Esophagus mucosa (tissue), 1 donor: ENCODE measurements around the gene NTRK3. TPM values are rescaled to one million over a fixed set of nuclear protein-coding genes. Genes with fewer than 3 reads are reported as not detected.
A peak's percentile ranks its signal among the peaks of the same experiment; 100 is the strongest.

Experiments
- ATAC-seq: fragments of 200-7000 bp; cut with Tn5 transposase; one replicate; pipeline ENCODE4 v1.9.1; 2020
- total RNA-seq: library from RNA; stranded (reverse); gene quantifications from one replicate; pipeline ENCODE4 v1.2.4, GENCODE V29; 2023
- donor health status: DM: yes; HTN: yes; CAD: no.

NTRK3 gene
- total RNA-seq, 1 donor from 2014 or later = 1.00 TPM

DNA sequence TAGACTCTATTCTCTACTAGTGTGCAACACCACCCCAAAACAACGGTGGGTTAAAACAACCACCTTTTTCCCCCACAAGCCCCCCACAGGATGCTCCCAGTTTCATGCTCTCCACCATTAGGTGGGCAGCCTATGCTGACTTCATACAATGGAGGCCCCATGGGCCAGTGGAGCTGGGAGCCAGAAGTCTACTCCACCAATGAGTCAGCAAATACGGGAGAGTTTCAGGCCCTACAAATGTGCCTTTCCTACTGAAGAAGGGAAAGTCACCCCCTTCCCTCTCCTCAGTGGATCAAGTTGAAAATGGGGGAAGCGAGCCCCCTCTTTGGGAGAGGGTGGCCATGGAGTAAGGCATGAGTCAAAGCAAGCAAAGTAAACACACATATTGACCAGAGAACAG lies 278.6 kb downstream of the NTRK3 start:
- no peak for ATAC-seq

DNA sequence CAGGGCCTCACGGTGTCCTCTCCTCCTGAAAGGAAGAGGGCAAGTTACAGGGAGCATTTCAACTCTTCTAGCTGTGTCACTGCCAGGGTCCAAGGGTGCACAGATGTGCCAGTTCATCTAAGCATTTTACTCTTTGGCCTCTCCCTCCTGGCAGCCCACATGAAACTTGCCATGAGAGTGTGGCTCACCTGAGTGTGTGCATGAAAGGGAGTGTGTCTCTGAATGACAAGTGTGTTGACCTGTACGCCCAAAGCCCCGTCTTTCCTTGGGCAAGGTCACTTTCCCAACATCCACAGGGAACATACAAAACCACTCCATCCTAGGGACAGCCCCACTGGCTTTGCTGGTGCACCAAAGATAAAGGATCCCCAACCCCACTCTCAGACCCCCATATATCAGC lies 280.0 kb downstream of the NTRK3 start:
- no peak for ATAC-seq

DNA sequence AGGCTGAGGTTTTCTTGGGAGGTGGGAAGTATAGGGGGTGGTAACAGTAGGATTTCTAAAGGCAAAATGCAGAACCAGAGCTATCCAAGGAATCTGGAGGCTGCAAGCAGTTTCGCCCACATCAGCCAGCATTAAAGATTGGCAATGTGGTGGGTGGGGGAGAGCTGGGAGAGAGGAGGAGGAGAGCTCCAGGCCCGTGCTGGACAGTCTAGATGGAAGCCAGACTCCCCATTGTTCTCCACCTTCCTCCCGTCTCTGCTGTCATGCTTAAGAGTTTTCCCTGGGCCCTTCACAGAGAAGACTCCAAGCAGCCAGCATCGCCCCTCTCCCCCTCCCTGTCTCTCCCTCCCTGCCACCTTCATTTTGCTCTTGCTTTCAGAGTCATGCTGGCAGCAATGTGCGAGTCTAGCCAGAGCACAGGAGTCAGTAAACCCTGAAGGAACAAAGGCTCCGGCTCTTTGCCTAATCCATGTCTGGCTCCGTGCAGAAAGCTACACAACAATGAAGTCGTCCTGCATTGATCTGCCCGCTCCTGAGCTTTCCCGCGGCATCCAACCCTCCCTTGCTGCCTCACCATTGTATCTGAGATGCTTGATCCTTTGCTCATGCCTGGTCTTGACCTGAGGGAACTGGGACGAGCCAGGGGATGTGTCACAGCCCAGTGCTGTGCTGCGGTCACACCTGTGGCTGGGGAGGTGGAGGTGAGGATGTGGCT lies 282.9 kb downstream of the NTRK3 start:
- peak; percentile 83 for ATAC-seq

DNA sequence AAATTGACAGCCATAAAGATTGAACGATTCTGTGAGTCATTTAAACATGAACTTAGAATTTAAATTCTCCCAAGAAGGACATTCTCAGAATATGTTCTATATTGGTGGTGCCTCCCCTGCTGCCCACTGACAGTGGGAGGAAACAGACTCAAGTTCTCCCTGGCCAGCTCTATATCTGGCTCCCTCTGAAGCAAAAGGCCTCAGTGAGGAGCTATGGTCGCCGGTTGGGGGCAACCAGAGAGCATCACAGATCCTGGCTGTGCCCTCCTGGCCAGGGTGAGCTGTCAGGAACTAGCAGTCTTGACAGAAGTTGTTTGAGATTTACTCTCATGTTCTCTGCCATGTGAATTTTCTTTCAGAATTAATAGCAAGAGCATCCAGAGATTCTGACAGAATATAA lies 285.5 kb downstream of the NTRK3 start:
- ATAC-seq = no peak

DNA sequence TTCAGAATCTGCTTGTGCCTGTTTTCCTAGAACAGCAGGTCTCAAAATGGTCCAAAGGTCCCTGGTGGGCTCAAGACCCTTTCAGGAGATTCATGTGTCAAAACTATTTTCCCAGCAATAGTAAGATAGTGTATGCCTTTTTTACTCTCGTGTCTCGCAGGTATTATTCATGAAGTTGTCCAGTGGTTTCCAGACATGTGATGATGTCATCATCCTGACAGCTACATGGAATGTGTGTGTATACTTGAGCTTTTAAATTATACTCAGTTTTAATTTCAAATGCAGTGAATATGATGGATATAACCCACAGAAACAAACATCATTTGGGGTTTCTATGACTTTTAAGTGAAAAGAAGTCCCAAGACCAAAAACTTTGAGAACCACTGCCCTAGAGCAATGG lies 288.6 kb downstream of the NTRK3 start:
- ATAC-seq = no peak

DNA sequence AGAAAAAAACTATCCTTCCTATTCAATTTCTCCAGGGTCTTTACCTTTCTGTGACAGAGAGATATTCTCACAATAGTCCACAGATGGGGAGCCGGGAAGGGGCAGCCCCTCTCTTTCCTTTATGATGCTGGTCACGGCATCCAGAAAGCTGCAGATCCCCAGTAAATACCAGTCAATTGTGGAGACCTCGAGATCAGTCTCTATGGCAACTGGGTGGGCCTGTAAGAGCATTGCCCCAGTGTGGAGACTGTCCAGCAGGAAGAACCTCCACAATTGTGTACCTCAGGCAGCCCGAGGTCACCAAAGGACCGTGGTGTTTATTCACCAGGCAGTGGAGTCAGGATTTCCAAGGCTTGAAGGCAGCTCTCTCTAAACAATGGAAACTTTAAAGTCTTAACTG lies 291.2 kb downstream of the NTRK3 start:
- ATAC-seq = no peak

DNA sequence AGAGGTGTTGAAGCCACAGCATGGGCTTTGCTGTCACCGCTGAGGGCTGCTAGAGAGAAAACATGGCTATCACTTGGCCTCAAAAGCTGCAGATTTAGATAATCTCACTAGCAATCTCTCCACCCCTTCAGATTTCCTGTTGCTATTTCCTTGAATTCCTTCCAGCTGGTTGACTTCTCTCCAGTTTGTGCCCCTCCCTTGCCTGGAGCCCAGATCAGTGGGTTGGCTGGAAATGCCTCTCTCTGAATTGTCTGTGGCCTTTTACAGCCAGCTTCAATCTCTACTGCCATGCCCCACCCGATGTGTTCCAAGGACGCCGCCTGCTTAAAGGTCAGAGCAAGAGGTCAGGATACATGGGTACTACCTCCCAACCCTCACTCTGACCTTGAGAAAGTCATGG lies 294.1 kb downstream of the NTRK3 start:
- ATAC-seq = no peak

DNA sequence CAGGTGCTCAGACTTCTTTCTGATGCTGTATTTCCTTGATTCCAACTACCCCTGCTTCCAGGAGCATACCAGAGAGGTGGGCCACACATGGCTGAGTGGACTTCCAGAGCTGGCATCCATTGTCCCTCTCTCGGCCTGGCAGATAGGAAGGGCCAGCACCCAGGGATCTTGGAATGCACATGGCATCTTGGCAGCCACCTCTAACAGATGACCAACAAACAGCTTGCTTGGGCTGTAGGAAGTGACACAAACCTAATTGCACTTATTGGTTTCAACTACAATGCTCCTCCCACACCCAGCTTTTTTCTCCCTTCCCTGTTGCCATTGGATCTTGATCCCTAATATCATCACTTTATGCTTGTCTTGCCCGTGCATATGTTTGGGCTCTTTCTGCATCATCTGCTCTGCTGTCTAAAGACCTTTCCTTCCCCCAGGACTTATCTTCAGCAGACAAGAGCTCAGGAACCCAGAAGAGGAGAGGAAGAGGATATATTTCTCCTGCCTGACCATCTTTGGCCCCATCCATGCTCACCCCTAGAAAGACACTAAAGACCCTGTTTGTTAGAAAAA lies 294.6 kb downstream of the NTRK3 start:
- ATAC-seq = no peak

DNA sequence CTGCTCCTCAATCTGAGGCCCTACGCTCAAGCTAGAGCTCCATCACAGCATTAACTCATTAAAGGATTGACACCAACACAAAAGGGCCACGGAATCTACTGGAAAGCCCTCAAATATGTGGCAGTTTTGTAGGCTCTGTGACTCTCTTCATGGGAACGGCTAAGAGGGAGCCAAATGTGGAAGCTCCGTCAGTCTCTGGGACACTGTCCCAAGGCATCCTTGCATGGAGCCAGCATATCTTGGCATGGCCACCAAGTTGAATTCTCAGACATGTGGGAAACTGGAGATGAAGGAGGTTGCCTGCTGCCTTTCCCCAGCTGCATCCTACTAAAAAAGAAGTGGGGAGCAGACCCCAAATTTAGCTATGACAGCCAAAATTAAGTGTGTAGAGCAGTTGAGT lies 296.9 kb downstream of the NTRK3 start:
- no peak for ATAC-seq

DNA sequence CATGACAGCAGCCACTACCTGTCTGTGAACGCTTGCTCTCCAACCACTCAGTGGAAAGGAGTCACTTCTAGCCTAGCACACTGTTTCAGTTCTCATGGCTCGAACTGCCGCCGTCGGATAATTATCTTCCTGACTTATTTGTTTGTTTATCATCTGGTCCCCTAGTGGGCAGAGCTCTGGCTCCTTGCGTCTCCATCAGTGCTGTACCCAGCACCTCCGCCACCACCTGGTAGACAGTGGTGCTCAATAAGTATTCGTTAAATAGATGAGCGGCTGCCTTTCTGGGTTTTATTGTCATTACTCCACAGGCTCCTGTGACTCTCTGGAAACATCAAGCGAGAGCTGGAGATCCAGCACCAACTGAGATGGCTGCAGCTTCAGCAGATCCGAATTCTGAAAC lies 297.5 kb downstream of the NTRK3 start:
- no peak for ATAC-seq

DNA sequence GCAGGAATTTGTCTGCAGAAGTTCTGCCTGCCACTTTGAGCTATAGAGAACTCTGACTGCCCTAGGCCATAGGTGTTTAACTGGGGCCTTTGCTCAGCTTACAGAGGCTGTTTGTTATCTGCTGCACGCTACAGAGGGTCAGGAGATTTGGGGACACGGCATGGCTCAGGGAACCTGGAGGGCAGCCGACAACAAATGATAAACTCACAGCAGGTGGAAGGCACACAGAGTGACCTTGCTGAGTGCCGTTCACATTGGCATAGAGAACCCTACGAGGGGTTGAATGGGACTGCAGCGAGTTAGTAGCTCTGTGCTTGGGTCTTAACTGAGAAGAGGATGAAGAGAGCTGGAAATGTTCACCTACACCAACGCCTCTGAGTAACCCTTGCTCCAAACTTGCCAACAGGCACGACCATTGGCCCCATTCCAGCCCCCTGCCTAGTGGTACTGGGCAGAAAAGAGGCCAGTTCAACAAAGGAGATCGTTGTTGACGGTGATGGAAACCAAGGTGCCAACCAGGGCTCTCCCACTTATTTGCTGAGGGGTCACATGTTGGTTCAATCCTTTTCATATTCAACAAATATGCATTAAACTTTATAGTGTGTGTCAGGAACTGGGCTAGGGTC lies 301.1 kb downstream of the NTRK3 start:
- no peak for ATAC-seq

DNA sequence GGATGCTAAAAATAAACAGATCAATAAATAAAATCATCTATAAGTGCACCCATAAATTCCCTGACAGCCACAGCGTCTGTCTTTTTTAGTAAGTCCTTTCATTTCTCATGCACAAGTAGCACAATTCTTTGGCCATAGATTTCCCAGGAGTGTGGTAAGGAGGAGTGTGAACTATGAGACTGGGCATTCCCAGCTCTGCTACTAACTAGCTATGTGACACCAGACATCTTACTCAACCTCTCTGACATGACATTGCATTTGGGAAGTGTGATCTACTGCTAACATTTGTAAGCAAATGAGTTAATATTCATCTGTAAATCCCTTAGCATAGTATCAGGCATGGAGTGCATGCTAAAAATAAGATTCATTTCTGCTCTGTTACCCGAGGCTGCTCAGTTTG lies 301.7 kb downstream of the NTRK3 start:
- ATAC-seq = no peak

DNA sequence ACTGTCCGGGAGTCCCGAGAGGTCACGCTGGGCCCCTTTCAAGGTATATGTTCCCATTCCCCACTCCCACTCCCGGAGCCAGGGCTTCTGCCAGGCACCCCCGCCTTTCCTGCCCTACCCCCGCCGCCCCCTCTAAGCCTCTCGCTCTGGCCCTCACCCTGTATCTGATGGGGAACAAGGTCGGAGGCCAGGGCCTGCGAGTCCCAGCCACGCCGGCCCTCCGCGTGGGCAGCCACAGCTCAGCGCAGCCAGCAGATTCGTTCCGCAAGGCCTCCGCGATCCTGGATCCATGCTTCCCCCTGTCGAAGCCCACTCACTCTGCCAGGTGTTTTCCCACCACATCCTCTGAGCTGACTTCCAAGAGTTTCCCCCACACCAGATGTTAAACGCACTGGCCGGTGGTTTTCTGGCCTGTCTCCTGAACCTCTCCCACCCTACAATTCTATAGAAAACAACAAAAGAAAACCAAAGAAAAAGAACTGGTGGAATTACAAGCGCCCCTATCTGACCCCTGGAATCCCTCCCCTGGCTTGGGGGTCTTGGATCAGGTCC lies 303.7 kb downstream of the NTRK3 start:
- no peak for ATAC-seq

DNA sequence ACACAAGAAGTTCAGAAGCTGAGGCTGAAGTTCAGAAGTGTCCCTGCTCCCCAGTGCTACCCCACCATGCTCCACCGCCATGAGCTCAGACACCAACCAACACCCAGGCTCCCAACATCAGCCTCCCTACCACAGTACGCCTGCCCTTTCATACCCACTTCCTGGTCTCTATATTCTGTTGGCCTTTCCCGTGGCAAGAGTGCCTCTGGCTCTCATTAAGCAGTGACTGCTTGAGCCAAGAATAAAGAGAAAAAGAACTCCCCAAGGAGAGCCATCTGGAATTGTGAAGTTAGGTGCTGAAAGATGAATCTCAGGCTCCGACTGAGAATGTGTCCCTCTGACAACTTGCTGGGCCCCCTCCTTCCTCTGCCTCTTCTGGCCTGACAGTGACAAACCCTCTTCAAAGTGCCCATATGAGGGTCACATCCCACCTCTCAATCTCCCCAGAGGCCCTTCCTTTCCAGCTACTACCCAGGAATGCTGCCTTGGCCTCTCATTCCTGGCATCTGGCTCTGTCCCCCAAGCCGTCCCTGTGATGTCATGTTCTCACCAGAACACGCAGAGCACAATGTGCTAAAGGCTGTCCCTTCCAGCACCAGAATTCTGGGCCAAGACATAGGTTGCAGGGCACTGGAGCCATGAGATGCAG lies 306.8 kb downstream of the NTRK3 start:
- ATAC-seq = no peak

DNA sequence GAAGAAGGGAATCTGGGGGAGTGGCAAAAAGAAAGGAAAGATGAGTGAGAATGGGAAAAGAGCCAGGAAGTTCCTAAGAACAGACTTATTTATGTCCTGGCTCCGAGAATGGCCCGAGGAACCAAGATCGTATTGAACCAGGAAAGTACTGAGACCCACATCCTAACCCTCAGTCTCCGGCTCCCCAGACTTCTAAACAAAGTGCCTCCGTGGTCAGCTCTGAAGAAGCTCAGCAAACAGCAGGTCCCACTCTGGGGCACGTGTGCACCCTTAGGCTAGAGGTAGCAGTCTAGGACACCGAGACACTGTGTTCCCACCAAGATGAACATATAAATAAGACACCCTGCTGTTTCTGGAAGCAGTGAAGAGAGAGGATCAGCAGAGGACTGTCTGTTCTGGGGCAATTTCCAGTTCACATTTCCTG lies 307.4 kb downstream of the NTRK3 start:
- ATAC-seq = no peak

DNA sequence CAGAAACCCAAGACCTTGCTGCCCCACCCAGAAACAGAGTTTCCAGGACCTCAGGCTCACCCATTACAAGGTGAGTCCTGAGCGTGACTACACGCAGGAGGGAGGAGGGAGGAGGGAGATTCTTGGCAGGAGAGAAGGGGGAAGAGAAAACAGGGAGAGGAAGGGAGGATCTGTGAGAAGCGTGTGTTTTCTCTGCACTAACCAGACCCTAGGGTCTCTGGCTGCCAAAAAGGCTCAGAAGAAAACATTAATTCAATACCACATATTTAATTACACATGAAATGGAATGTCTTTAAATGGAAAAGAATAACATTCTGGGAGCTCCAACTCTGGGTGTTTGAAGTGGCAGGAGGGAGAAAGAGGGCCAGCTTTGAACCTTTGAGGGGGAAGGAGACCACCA lies 309.0 kb downstream of the NTRK3 start:
- no peak for ATAC-seq

DNA sequence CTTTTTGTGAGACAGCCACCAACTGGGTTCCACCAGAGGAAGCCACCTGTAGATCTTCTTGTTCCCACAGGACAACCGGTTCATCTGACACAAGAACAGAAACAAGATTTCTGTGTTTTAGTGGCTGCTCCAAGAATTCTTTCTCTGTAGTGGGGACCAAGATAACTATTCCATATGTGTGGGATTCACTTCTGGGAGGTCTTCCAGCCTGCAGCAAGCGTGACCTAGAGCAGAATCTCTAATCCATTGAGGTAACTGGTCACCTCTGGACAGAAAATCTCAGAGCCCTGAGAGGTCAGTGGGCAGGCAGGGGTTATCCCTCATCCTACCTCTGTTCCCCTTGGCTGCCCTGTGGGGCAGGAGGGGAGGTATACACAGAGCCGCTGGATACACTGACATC lies 311.3 kb downstream of the NTRK3 start:
- no peak for ATAC-seq

DNA sequence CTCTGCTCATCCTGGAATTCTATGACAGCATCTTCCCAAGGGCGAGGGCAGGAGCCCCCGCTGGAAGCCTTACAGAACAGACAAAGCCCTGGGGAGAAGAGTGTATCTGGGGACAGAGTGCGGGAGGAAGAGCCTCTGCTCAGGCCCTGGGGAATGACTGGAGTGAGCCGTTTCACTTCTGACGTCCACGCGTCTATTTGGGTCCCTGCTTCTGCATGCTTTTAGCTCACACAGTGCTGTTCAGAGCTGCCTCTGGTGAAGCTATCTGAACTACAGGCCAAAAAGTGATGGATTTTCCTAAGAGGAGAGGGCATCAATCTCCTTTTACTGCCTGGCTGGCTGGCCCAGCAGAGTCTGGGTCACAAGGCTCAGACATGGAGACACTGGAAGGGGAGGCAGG lies 311.8 kb downstream of the NTRK3 start:
- no peak for ATAC-seq

DNA sequence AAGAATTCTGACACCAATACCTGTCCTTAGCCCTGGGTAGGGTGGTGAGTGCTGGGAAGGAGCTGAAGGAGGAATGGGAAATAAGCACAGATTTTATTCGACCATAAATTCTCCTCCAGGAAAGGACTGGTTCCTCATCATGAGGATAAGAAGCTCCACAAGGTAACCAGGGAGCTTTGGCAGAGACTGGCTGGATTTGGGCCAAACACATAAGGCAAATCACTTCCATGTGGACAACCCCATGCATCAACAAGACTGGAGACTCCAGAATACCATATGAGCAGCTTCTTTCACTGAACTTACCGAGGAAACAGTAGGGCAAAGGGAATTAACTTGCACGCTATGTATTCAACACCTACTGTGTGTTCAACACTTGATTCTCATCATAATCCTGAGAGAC lies 312.5 kb downstream of the NTRK3 start:
- ATAC-seq = no peak

DNA sequence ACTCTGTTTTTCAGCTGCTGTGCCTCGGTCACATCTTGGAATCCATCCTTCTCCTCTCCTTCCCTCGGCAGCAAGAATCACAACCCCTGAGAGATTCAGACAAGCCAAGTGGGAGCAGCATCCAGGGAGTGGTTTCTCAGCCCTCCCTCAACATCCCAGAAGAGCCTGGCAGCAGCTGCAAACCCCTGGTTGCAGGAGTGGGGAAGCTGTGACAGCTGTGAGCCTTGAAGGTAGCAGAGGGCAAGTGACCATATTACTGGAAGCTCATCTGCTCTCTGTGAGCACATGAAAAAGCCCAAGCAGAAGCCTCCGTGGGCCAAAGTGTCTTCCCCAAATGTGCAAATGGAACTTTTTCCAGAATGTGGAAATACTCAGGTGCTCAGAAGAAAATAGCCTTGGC lies 312.9 kb downstream of the NTRK3 start:
- no peak for ATAC-seq

DNA sequence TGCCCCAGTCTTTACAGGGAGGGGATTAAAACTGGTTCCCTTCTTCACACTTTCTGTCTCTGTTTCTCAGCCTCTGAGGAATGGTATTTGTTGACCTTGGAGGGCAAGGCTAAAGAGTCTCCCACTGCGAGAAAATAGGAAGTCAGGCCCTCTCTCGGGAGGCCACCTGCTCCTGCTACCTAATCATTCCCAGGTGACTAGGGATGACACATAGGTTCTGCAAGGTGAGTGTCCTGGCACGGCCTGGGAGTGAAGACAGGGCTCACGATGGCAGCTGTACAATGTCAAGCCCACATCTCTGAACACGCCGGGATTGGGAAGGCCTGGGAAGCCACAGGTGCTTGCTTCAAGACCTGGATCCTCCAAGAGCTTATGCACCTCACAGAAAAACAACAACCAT lies 314.2 kb downstream of the NTRK3 start:
- ATAC-seq = no peak

DNA sequence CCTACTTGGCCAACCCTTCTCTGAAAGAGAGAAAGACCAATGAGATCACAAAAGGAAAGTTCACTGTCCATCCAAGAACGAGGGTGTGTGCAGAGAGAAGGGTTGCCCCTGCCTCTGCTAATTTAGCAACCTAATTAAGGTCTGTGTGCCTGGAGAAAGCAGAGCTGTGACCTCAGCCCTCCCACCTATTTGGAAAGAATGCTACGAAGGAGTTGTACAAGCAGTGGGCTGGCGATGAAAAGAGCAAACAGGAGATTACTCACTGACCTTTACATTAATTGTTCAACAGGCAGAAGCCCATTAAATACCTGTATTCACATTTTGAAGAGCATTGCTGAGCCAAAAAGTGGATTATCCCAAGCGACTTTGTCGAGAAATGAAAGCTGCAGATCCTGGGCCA lies 314.9 kb downstream of the NTRK3 start:
- ATAC-seq = no peak

DNA sequence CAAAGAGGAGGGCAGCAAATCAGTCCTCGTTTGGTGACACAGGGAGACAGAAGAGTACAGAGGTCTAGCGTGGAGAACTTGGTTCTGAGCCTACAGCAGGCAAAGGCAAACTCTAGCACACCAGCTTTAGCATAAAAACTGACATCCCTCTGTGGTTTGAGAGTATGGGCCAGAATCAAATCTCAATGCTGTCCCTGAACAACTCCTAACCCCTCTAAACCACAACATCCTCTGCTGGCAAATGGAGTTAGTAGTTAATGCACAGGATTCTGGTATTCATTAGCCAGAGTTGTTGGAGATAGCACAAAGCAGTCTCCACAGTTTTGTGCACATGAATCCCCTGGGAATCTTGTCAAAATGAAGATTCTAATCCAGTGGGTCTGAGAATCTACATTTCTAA lies 315.8 kb downstream of the NTRK3 start:
- no peak for ATAC-seq
